Sciatic nerve (tissue), 2 donors: ENCODE measurements around the gene SLBP. TPM values are rescaled to one million over a fixed set of nuclear protein-coding genes. Genes with fewer than 3 reads are reported as not detected.

Source experiments
- ATAC-seq: fragments of 200-7000 bp; cut with Tn5 transposase; one replicate; pipeline ENCODE4 v1.9.1; 2020; ENCODE audit warnings: mild to moderate bottlenecking, moderate library complexity
- DNase-seq: peaks from one replicate; pipeline ENCODE4 v3.0.0-alpha.2; 2020; ENCODE audit warnings: low spot score
- intact Hi-C: fragments of 100-400 bp; cut with DNase I; formaldehyde crosslinking; loops from one replicate; pipeline ENCODE4 v1.14.2; 2022
- total RNA-seq: library from RNA; stranded (reverse); fragmentation: NEBNext Ultra II Directional; extraction: Animal tissue kit (Norgen Biotek cat#: 25700); gene quantifications from one replicate; pipeline ENCODE4 v1.2.1, GENCODE V29; 2021
- donor health status: DM: no; HTN: no; CAD: no.
- donor health status: DM: no; HTN: no; CAD: no.

SLBP gene
- total RNA-seq: 23.2 TPM

DNA sequence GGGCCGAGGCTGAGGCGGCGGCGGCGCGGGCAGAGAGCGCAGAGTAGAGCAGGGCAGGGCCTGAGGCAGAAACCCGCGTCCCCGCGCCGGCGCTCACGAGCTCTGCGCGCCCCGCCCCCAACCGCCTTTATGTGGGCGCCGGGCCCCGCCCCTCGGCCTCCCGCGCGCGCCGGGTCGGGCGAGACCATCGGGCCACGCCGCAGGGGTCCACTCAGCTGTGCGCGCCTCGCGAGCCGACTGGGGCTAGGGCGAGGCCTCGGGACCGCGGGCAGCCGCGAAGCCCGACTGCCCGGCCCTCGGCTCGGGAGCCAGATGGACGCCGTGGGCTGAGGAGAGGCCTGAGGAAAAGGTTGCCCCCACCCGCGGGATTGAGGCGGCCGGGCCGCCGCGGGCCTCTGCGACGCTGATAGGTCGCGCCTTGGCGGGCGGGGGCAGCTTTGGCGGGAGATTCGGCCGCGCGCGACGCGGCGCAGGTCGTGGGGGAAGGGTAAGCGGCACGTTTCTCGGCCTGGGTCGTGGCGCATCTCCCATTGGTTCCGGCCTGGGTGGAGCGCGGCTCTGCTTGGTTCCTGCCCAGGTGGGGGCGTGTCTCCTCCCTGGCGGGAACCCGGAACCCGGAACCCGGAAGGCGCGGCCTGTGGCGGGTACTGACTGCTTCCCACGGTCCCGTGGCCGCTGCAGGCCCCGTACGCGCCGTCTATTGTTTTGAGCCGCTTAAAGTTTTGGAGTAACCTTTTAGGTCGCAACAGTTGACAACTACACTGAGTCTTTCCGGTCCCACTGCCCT is at the start of gene SLBP:
SLBP (minus strand) TSS at position 104 of the 787 bp plus-strand sequence. CDS start 131 bp downstream, outside the sequence.
- intact Hi-C loops: no loop called here
- ATAC-seq (peak; percentile 93), DNase-seq (peak; percentile 96)

DNA sequence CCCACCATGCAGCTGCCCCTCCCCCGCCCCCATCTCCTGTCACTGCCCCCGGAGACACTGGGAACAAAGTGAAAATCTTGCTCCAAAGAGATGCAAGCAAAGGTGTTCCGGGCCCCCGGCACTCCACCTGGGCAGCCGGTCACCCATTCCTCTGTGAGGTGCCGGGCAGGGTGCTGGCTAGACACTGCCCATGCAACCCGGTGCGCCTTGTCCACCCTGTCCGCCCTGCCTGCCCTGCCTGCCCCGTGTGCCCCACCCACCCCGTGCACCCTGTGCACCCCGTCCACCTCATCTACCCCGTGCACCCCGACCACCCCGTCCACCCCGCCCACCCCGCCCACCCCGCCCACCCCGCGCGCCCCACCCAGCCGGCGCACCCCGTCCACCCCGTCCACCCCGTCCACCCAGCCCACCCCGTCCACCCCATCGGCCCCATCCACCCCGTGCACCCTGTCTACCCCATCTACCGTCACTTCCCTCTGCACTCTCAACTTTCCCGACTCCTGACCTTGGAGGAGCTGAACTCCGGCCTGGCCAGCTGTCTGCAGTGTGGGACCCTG is 49.1 kb upstream of the SLBP start:
- intact Hi-C loops: no loop called here
- no peak for ATAC-seq
- no peak for DNase-seq

DNA sequence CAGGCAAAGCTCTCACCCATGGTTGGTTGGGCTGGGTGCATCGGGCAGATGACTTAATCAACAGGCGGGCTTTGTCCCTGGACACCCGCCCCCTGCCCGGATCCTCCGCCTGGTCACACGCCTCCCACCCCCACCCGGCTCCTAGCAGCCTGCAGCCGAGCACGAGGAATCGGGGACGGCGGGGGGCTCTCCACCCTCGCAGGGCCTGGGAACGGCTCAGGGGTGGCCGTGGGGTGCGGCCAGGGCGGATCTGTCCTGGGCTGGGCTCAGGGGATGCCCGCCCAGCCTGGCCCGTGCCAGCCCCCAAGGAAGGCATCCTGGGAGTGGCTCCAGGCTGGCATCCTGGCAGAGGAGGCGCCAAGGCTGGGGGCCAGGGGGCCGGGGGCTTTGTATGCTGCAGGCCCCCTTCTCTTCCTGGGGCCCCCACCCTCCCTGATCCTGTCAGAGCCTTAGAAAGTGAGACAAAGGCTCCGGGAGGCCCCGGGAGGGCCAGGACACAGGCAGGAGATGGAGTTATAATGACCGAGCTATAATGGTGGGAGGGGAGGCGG is 48.5 kb upstream of the SLBP start:
- ATAC-seq: peak; percentile 2
- no peak for DNase-seq
- intact Hi-C loops: no loop called here

GRCh38 chr4:1759818-1760223 is 47.7 kb upstream of the SLBP start:
- intact Hi-C loops: no loop called here
- no peak for ATAC-seq

GRCh38 chr4:1759170-1759817 is 47.2 kb upstream of the SLBP start:
- intact Hi-C loops: no loop called here
- ATAC-seq (no peak), DNase-seq (no peak)

More at GRCh38 chr4:1759818-1760223, 47.7 kb upstream of the SLBP start:
- DNase-seq: no peak

- intact Hi-C loops: no loop called here
- no peak for ATAC-seq
- DNase-seq: no peak
Observed at GRCh38 chr4:1758306-1759121, 46.4 kb upstream of the SLBP start.

- no peak for ATAC-seq
Observed at GRCh38 chr4:1757836-1758235, 45.7 kb upstream of the SLBP start.

DNA sequence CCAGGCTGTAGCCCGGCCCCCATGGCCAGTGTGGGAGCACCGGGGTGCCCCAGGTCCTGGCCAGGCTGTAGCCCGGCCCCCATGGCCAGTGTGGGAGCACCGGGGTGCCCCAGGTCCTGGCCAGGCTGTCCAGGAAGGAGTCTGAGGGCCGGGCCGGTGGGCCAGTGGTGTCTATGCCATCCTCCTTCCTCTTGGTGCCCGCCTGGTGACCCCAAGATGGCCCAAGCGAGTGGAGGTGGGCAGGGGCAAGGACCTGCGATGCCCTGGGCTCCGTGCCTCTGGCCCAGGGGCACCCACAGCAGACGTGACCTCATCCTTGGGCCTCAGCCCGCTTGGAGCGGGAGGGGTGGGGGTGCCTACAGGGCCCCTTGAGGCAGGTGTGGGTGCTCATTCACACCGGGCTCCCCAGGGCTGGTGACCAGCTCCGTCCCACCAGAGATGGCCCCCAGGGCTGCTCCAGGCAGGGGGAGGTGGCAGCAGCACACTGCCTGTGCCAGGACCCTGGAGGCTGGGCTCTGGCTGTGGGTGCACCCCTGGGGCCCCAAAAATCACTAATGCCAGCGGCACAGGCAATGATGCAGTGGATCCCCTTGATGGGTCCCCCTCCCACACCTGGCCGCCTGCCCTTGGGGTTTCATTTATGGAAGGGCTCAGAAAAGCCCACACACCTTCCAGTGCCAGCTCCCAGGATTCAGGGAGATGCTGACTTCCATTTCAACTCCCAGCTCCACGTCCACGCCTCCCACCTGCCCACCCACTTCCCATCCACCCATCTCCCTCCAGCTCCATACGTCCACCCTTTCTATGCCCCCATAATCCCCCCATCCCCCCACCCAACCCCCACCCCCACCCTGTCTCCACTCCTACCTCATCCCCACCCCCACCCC is 45.0 kb upstream of the SLBP start:
- ATAC-seq (no peak), DNase-seq (no peak)
- intact Hi-C loops: no loop called here

More at GRCh38 chr4:1757836-1758235, 45.7 kb upstream of the SLBP start:
- intact Hi-C loops: no loop called here
- DNase-seq: no peak

GRCh38 chr4:1756079-1756478 is 44.0 kb upstream of the SLBP start:
- DNase-seq (no peak), ATAC-seq (no peak)
- intact Hi-C loops: no loop called here

- ATAC-seq: no peak
Observed at GRCh38 chr4:1755297-1755696, 43.2 kb upstream of the SLBP start.

DNA sequence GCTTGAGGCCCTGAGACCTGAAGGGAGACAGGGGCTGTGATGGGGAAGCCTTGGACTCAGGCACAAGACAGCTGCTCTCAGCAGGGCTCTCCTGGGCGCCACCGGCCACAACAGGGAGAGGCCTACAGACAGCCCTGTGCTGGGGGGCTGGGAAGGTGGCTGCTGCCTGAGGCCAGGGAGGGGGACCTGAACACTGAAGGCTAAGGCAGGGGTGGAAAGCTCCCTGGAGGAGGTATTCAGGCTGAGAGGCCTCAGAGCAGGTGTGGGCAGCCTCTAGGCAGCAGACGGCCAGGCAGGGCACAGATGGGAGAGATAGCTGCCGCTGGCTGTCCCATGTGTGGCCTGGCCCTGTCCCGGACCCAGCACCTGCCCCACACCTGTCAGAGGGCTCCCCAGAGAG is 42.2 kb upstream of the SLBP start:
- ATAC-seq: no peak
- no peak for DNase-seq
- intact Hi-C loops: loop anchor here (5.0 kb wide), 1 partner anchor 53 kb away; no protein-coding TSS in a partner anchor

More at GRCh38 chr4:1755297-1755696, 43.2 kb upstream of the SLBP start:
- intact Hi-C loops: no loop called here
- no peak for DNase-seq

- DNase-seq: no peak
- intact Hi-C loops: loop anchor here (5.0 kb wide), 1 partner anchor 53 kb away; no protein-coding TSS in a partner anchor
Observed at GRCh38 chr4:1753697-1754311, 41.7 kb upstream of the SLBP start.

DNA sequence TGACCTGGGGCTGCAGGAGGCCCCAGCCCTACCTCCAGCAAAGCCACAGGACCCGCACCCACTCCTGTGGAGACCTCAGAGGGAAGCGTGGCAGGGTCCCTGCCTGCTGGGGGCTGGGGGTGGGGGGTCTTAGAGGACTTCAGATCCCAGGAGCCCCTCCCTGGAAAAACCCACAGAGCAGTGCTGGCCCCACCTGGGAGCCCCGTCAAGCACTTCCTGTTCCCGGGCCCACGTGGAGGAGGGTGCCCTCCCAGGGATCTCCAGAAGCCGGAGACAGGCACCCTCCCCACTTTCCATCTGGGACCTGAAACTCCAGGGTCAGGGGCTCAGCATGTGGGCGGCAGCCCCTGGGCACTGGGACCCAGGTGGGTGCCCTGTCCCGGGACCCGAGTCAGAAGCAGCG is 41.2 kb upstream of the SLBP start:
- ATAC-seq (no peak), DNase-seq (no peak)
- intact Hi-C loops: loop anchor here (5.0 kb wide), 1 partner anchor 54 kb away; no protein-coding TSS in a partner anchor

More at GRCh38 chr4:1753697-1754311, 41.7 kb upstream of the SLBP start:
- no peak for ATAC-seq

DNA sequence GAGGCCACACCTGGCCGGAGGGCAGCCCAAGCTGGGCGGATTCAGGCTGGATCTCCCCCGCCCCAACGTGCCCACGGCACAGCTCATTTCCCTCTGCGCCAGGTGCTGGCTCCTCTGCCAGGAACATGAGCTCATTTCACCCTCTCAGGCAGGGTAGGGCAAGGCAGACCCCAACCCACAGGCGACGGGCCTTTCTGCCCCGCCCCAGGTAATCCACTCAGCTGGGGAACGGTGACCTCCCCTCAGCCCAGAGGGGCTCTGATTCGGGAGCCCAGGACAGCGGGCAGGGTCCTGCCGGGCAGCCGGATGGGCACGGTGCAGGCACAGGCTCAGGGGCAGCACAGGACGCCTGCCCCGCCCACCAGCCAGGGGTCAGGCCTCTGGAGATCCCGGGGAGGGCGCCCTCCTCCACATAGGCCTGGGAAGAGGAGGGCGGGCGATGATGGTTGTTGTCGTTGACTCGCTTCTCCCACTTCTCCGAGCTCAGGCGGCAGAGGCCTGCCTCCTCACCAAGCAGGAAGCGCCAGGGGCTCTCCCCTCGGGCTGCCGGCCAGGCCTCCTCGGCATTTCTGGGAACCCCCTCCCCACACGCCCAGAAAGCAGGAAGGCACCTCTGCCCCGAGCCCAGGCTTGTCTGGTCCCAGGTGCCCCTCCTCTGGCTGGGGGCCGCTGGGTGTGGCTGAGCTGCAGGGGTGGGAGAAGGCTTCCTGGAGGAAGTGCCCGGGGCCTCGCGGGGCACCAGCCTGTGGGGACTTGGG is 40.3 kb upstream of the SLBP start:
- no peak for DNase-seq
- intact Hi-C loops: loop anchor here (5.0 kb wide), 1 partner anchor 55 kb away; no protein-coding TSS in a partner anchor
- peak; percentile 14 for ATAC-seq

DNA sequence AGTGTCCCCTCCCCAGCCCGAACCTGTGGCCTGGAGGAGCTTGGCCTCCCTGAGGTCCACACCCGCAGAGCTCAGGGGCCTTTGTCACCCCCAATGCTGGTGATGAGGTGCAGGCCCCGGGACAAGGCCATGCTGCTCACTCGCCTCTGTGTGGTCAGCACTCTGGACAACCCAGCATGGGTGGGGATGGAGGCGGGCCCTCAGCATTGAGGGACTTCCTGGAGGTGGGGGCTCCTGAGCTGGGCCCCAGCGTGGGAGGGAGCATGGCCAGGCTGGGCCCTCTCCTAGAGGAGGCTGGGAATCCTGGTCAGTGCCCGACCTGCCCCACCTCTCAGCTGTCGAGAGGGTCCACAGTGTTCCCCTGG is 39.8 kb upstream of the SLBP start:
- no peak for DNase-seq
- intact Hi-C loops: loop anchor here (5.0 kb wide), 1 partner anchor 55 kb away; no protein-coding TSS in a partner anchor
- peak; percentile 7 for ATAC-seq

DNA sequence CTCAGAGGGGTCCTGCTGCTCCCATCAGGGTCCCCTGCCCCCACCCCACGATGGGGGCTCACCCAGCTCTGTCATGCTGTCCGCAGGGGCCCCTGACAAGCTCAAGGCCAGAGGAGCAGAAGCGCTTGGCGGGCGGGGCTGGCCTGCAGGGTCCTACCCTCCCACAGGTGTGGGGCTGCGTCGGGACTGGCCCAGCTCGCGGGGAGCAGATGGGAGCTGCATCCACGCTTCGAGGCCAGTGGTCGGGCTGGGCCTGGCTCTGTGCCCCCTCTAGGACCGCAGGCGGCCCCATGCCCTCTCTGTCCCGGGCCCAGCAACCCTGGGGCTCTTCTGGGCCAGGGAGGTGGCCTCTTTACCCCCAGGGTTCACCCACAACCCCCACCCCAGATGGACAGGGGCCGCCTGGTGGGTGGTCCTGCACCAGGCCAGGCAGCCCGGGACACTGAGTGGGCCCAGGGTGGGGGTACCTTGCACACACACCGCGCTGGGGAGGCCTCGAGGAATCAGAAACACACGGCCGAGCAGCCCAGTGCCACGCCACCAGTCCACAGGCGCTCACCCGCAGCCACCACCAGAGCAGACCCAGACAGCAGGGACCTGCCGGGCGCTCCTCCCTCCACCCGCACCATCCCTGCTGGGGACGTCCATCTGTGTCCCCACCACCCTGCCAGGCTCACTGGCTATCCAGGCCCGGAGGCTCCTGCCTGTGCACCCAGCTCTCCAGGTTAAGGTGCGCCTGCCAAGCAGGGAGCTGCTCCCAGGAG is 39.2 kb upstream of the SLBP start:
- DNase-seq (no peak), ATAC-seq (no peak)
- intact Hi-C loops: loop anchor here (5.0 kb wide), 1 partner anchor 56 kb away; no protein-coding TSS in a partner anchor
